ENCODE measurements around the gene BOC. TPM values are rescaled to one million over a fixed set of nuclear protein-coding genes. Genes with fewer than 3 reads are reported as not detected.

Gene BOC
- total and polyA plus RNA-seq, 8 donors, result 4.9 to 19.5 (median 9.9) TPM

DNA sequence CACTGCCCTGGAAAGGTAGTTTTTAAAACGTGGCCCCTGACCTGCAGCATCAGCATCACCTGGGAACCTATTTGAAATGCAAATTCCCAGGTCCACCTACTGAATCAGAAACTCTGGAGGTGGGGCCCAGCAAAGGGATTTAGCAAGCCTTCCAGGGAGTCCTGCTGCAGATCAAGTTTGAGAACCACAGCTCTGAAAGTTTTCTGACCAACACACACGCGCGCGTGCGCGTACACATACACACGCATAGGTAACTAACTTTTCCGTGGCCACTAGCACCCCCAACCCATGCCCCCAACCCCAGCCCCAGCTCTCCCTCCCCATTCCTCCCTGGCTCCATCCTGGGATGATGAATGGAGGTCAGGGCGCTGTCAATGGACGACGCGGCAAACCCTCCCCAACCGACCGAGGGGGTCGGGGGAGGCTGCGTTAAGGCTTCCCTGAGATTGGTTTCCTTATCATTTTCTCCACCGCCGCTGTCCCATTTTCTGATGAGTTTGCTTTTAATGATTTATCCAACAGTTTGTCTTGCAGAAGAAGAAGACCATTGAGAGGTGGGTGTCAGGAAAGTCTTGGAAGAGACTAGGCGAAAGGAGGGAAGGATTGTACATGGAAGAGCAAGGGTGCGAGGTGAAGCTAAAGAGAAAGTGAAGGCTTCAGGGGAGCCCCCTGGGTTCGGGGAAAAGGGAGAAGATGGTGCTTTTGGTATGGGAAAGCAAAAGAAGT is 590 bp upstream of the BOC start:
- Histone ChIP-seq H3K27ac (peak overlapping the region in 2 of 4 donors; percentile 77 to 78), H3K4me3 (peak overlapping the region; percentile 66 to 82 (median 72)), H3K9me3 (no peaks in the 10 kb centered on the region), H3K36me3 (no peaks in the 10 kb centered on the region), H3K27me3 (no peaks in the 10 kb centered on the region), H3K4me1 (peaks cover 0 to 4% (median 0%) of the 10 kb centered on the region in 3 donors)
- TF ChIP-seq, protein P1, sequence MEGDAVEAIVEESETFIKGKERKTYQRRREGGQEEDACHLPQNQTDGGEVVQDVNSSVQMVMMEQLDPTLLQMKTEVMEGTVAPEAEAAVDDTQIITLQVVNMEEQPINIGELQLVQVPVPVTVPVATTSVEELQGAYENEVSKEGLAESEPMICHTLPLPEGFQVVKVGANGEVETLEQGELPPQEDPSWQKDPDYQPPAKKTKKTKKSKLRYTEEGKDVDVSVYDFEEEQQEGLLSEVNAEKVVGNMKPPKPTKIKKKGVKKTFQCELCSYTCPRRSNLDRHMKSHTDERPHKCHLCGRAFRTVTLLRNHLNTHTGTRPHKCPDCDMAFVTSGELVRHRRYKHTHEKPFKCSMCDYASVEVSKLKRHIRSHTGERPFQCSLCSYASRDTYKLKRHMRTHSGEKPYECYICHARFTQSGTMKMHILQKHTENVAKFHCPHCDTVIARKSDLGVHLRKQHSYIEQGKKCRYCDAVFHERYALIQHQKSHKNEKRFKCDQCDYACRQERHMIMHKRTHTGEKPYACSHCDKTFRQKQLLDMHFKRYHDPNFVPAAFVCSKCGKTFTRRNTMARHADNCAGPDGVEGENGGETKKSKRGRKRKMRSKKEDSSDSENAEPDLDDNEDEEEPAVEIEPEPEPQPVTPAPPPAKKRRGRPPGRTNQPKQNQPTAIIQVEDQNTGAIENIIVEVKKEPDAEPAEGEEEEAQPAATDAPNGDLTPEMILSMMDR (IDR thresholded peaks at IDR 0.05), result no peak
- intact Hi-C loops (cut with DNase I), result no loop called here
- WGBS, 2 donors, result 17 to 28% methylated on average over 22 of the region's 22 CpGs
- DNase-seq (no peak), ATAC-seq (peak; percentile 5 to 31 (median 6)), FAIRE-seq (no peak)

DNA sequence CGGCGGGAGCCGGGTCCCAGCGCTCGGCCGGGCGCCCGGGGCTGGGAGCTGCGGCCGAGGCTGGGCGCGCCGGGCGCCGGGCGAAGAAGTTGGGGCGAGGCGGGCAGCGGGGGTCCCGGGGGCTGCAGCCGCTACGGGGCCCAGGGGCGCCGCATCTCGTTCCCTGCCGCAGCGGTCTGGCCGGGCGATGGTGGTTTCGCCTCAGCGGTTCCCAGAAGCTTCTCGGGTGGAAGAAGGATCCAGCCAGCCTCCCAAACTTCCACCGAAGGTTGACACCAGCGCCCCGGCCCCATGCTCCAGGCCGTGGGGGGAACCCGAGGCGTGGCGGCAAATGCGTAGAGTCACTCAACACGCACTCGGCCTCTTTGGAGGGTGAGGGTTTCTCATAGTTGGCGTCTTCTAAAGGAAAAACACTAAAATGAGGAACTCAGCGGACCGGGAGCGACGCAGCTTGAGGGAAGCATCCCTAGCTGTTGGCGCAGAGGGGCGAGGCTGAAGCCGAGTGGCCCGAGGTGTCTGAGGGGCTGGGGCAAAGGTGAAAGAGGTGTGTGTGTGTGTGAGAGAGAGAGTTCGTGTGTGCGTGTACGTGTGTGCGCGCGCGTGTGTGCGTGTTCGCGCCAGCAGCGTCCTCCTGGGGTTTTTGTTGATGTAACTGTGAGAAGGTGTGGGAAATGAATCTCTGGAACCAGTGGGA is 940 bp downstream of the BOC start:
- no peak for FAIRE-seq
- Histone ChIP-seq H3K4me3 (peak overlapping the region; percentile 66 to 82 (median 72)), H3K4me1 (peaks cover 0 to 4% (median 0%) of the 10 kb centered on the region in 3 donors), H3K36me3 (no peaks in the 10 kb centered on the region), H3K27ac (peak overlapping the region in 3 of 4 donors; percentile 75 to 78 (median 77)), H3K9me3 (no peaks in the 10 kb centered on the region), H3K27me3 (no peaks in the 10 kb centered on the region)
- peak; percentile 7 to 24 (median 16) for ATAC-seq
- intact Hi-C loops (cut with DNase I), result no loop called here
- DNase-seq, result peak in 3 of 6 donors; percentile 27 to 76 (median 39)
- TF ChIP-seq, protein P1 (IDR thresholded peaks at IDR 0.05), result no peak
- WGBS, 2 donors, result 0 to 1% methylated on average over 61 to 62 of the region's 62 CpGs

DNA sequence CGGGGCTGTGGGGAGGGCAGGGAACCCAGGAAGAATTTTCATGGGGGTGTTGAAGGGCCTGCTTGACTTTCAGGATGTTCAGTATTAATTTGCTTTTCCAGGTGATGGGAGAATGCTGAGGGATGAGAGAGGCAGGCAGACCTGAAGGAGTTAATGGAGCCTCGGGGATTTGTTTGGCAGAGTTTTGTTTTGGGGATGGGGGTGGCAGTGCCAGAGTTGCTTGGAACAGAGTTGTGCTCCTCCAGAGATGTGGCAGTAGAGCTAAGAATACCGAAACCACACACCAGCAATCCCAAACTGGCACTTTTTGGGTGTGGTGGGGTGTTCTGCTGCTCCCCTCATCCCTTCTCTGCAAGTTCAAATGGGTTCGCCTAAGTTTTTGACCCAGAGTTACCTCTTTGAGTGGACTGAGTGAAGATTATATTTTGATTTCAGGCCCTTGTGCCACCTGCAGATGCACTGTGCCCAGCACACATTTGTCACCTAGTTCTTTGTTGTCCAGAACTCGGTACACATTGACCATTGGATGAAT is 1.6 kb downstream of the BOC start:
- no peak for FAIRE-seq
- no peak for DNase-seq

DNA sequence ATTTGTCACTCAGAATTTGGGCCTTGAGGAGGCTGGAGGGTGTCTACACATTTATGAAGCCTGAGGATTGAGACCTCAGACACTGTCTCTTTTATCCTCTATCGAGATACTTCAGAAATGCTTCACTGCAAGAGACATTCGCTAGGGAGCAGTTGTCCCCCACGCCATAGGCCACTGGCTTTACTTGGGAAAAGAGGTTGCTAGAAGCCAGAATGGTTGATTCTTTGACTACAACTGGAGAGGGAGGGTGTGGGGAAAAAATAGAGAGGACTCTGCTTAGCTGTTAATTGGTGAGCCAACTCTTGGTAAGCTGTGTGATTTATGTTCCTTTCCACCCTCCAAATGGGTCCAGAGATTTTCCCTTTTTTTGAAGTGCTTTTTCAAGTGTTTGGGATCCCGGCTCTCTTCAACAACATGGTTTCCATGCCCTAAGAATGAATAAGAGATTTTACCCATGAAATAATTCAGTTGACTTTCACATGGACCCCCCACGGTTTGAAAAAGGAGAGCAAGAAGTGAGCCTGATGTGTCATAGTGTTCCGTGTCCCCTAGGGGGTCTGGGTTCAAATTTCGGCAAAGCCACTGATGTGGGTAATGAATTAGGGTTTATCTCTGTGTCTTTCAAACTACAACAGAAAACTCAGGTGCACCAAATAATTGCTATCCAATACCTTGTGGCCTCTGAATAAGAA is 2.7 kb downstream of the BOC start:
- no peak for DNase-seq
- Histone ChIP-seq H3K27me3 (no peaks in the 10 kb centered on the region), H3K36me3 (no peaks in the 10 kb centered on the region), H3K9me3 (no peaks in the 10 kb centered on the region), H3K4me1 (peaks cover 0 to 4% (median 0%) of the 10 kb centered on the region in 3 donors), H3K4me3 (no peak overlapping the region), H3K27ac (no peak overlapping the region)
- WGBS, 2 donors, result 90 to 93% methylated on average over 7 of the region's 7 CpGs
- FAIRE-seq, result no peak
- ATAC-seq, result no peak
- TF ChIP-seq, protein P1 (IDR thresholded peaks at IDR 0.05), result no peak
- intact Hi-C loops (cut with DNase I), result no loop called here

More for the DNA sequence above, 1.6 kb downstream of the BOC start:
- 23 to 28% methylated on average over 5 of the region's 5 CpGs for whole genome bisulfite sequencing, 2 donors
- Histone ChIP-seq H3K9me3 (no peaks in the 10 kb centered on the region), H3K27ac (no peak overlapping the region), H3K36me3 (no peaks in the 10 kb centered on the region), H3K4me1 (peaks cover 0 to 4% (median 0%) of the 10 kb centered on the region in 3 donors), H3K27me3 (no peaks in the 10 kb centered on the region), H3K4me3 (peak overlapping the region; percentile 66 to 82 (median 72))
- intact Hi-C loops (cut with DNase I), result no loop called here
- no peak for ATAC-seq
- TF ChIP-seq, protein P1 (IDR thresholded peaks at IDR 0.05), result no peak
